G401 (cell line): ENCODE measurements around the gene CKM. TPM values are rescaled to one million over a fixed set of nuclear protein-coding genes. Genes with fewer than 3 reads are reported as not detected.
"Not testable (repeated sequence)": the region's sequence is repeated elsewhere in the genome, so short reads cannot be mapped to it uniquely, and the experiment has no call there.

Experiments
- DNase-seq: peaks from one replicate; pipeline ENCODE4 v3.0.0-alpha.2; 2015; ENCODE audit warnings: low spot score
- in situ Hi-C: cut with HindIII; loops from 2 replicates; pipeline ENCODE4 v1.10.0; 2016; ENCODE audit warnings: low sequenced_read_pairs, mixed read lengths
- total RNA-seq: library from RNA; depleted of rRNA; stranded (reverse); fragments of >200 nt; shearing (Covaris generic); gene quantifications from 2 replicates; pipeline ENCODE4 v1.2.3, GENCODE V29; 2014

CKM gene
- total RNA-seq, 1 experiment from 2014 or later, result 8.1 TPM

DNA sequence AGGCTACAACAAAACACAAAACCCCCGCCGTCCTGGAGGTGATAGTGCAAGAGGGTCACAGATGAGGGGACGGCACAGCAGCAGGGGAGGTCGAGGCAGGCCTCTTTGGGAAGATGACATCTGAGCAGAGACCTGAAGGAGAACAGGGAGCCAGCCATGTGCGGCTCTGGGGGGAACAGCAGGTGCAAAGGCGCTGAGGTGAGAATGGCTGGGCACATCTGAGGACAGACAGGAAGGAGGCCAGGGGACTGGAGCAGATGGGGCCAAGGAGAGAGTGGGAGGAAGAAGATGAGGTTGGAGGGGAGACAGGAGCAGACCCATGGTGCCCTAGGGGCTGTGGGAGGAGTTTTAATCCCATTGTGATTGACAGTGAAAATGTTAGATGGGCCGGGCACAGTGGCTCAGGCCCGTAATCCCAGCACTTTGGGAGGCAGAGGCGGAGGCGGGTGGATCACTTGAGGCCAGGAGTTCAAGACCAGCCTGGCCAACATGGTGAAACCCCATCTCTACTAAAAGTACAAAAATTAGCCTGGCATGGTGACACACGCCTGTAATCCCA lies 1.8 kb upstream of the CKM start:
- no peak for DNase-seq
- in situ Hi-C loops, result no loop called here

DNA sequence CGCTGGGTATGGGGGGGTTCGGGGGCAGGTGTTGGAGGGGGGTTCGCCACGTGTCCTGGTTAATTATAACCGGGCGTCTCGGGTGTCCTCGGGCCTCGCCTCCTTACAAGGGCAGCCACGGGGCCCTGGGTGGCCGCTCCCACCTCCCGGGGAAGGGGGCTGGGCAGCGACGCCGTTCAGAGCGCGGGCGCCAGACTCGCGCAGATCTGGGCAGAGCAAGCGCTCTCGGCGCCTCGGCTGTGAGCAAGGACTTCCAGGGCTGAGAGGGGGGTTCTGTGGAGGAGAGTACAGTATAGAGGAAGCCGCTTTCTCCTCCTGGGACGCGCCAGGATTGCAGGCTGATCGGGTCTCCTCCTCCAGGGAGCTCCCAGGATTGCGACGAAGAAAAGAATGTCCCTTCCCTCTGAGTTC lies 1.0 kb upstream of the CKM start:
- in situ Hi-C loops, result no loop called here
- no peak for DNase-seq

DNA sequence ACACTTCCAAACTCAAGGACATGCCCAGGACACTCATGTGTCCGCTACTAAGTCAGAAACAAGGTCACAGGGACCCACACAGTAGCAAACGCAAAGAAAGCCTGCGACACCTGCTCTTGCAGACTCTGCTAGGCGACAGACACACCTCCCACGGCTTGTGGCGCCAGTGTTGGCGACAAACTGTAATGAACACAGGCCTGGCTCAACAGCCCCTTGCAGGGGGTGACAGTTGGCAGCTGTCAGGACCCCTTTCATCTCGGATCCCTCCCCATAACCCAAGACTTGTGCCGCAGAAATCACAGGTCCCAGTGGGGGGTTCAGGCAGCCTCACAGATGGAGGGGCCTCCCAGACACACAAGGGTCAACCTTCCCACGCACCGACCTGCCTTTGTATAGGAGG lies 364 bp downstream of the CKM start:
- in situ Hi-C loops, result no loop called here
- DNase-seq, result no peak

DNA sequence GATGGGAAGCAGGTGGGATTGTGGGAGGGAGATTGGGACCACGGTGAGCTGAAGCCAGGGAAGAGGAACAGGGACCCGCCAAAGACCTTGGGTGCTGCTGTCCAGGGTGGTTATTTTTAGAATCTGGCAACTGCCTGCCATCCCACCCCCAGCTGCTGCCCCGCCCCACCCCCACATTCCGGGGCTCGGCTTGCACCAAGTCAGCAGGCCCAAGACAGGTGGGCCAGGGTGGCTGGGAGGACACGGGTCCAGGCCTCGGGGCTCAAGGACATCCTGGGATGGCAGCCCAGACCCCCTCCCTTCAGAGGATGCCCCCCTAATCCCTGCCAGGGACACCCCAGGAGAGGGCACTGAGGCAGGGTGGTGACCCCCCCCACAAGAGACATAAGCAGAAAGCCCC lies 827 bp downstream of the CKM start:
- DNase-seq, result no peak
- in situ Hi-C loops, result no loop called here

DNA sequence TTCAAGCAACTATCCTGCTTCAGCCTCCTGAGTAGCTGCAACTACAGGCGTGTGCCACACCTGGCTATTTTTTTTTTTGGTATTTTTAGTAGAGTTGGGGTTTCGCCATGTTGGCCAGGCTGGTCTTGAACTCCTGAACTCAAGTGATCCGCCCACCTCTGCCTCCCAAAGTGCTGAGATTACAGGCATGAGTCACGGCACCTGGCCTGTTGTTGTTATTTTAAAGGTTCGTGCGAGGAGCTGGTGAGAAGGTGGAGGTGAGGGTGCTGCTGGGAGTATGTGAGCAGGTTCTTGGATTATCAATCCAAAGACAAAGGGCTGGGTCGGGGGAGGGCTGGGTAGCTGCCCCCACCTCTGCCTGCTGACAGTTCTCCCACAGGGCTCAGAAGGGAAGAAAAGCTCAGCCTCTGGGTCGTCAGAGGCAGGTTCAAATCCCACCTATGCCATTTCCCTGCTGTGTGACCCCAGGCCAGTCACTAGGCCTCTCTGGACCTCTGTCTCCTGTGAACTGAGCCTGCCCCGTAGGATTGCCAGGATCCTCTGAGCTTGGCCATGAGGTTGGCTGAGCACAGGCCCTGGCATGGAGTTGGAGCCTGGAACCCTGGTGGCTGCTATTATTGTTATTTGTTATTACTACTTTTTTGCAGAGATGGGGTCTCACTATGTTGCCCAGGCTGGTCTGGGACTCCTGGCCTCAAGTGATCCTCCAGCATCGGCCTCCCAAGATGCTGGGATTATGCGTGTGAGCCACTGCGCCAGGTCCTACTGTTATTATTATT lies 1.5 kb downstream of the CKM start:
- in situ Hi-C loops, result no loop called here
- no peak for DNase-seq

DNA sequence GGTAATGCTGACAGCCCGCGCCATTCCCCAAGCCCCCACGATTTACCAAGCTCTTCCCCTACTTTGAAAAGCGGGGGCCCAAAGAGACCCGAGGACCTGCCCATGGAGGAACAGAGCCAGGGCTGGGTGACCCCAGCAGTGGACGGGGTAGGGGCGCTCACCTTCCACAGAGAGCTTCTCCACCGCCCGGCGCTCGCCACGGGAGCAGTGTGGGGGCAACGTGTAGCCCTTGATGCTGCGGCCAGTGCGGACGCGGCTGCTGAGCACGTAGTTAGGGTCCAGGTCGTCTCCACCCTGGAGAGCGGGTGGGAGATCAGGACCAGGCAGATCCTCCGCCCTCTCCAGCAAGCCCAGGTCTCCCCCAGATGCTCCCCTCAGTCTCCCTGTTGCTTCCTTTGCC lies 7.4 kb downstream of the CKM start:
- in situ Hi-C loops, result no loop called here
- DNase-seq, result no peak

DNA sequence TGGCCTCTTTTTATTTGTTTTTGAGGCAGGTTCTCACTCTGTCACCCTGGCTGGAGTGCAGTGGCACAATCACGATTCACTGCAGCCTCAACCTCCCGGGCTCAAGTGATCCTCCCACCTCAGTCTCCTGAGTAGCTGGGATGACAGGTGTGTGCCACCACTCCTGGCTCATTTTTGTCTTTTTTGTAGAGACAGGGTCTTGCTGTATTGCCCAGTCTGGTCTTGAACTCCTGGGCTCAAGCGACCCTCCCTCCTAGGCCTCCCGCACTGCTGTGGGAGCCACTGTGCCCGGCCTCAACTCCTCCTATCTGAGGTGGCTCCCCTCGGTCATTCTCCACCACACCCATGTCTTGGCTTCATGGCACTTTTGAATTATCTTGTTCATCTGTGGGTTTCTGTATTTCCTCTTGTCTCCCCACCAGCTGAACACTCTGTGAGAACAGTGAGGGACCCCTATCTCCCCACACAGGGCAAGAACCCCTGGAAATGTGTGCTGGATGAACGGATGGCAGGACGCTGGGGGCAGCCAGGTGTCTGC lies 7.9 kb downstream of the CKM start:
- no peak for DNase-seq
- in situ Hi-C loops, result no loop called here

DNA sequence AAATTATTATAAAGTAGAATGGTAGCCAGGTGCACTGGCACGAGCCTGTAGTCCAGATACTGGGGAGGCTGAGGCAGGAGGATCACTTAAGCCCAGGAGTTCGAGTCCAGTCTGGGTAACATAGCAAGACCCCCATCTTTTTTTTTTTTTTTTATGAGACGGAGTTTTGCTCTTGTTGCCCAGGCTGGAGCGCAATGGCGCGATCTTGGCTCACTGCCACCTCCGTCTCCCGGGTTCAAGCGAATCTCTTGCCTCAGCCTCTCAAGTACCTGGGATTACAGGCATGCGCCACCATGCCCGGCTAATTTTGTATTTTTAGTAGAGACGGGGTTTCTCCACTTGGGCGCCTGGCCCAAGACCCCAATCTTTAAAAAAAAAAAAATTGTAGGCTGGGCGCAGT lies 10.4 kb downstream of the CKM start:
- DNase-seq, in situ Hi-C loops: not testable (repeated sequence)

DNA sequence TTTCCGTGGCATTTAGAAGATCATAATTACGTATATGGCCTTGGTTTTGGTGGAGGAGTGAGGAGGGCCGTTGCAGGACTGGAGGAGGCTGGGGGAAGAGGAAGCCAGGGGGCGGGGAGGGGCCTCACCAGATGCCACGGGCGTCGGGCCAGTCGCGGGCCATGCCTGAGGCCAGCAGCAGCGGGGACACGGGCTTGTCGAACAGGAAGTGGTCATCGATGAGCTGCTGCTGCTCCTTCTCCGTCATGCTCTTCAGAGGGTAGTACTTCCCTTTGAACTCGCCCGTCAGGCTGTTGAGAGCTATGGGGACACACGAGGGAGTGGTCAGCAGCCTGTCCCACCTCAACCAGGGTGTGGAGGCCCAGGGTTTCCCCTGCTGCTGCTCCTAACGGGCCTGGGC lies 11.1 kb downstream of the CKM start:
- in situ Hi-C loops, result no loop called here

DNA sequence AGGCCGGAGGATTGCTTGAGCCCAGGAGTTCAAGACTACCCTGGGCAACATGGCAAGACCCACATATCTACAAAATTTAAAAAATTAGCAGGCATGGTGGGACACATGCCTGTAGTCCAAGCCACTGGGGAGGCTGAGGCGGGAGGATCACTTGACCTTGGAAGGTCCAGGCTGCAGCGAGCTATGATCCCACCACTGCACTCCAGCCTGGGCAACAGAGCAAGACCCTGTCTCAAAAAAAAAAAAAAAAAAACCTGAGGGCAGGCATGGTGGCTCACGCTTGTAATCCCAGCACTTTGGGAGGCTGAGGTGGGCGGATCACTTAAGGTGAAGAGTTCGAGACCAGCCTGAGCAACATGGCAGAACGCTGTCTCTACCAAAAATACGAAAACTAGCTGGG lies 13.4 kb downstream of the CKM start:
- not testable (repeated sequence) for DNase-seq
- in situ Hi-C loops, result loop anchor here (5.0 kb wide), 1 partner anchor 77 kb away; no protein-coding TSS in a partner anchor

More for the DNA sequence above, 11.1 kb downstream of the CKM start:
- no peak for DNase-seq

DNA sequence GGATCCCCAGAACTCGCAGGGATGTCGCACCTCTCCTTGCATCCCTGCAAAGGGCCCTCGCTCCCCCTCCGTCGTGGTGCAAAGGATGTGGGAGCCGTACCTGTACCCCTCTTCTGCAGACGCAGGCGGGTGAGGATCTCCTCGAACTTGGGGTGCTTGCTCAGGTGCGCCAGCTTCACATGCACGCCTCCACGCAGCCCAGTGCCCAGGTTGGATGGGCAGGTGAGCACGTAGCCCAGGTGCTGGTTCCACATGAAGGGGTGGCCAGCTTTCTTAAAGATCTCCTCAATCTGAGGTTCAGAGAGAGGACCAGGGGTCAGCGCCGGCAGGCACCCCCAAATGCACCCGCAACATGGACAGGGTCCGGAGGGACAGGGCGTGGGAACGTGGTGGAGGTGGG lies 15.3 kb downstream of the CKM start:
- DNase-seq, result no peak
- in situ Hi-C loops, result loop anchor here (5.0 kb wide), 1 partner anchor 75 kb away; no protein-coding TSS in a partner anchor

DNA sequence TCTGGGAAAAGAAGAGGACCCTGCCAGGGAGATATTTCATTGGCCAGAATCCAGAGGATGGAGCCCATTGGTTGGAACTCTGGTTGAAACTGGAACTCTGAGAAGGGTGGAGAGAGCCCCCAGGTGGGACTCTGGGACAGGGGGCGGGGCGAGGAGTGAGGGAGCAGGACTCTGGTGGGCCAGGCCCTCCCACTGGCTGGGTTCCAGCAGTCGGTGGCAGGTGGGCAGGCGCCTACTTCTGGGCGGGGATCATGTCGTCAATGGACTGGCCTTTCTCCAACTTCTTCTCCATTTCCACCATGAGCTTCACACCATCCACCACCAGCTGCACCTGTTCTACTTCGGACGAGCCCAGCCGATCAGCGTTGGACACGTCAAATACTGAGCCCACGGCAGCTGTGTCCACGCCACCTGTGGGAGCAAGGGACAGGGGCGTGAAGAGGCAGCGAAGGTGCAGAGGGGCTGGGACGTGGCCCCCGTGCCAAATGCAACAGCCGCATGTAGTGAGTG lies 16.1 kb downstream of the CKM start:
- in situ Hi-C loops, result loop anchor here (5.0 kb wide), 1 partner anchor 74 kb away; no protein-coding TSS in a partner anchor

DNA sequence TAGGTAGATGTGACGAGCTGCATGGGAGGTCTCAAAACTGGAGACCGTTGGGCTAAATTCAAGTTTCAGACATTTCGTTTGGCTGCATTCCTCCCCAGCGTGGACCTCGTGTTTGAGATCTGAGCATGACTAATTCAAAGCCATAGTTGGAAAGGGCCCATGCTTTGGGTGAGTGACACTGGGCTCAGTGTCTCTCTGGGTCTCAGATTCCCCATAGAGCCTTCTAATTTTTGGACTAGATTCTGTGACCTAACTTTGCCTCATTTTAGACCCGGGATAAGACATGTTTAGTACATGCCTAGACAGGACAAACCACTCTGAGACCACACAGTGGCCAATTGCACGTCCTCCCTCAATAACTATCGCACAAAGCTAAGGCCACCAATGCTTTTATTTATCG lies 16.6 kb downstream of the CKM start:
- in situ Hi-C loops, result loop anchor here (5.0 kb wide), 1 partner anchor 74 kb away; no protein-coding TSS in a partner anchor
- DNase-seq, result no peak

More for the DNA sequence above, 16.1 kb downstream of the CKM start:
- DNase-seq, result no peak

DNA sequence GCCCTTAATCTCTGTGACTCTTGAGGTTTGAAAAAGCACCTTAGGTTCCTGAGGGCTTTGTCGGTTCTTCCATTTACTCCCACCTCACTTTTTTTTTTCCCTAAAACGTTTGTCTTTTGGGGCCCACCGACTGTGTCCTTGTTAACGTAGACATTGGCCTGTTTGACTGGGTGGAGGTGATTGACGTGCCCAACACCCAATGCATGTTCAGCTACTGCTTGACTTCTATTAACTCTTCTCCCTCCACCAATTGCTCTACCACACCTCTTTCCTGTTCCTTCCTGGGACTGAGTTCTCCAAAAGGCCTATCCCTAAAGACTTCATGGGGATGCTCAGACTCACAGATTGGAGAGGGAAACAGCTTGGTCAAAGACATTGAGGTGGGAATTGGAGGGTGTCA lies 17.3 kb downstream of the CKM start:
- peak; percentile 21 for DNase-seq
- in situ Hi-C loops, result loop anchor here (5.0 kb wide), 1 partner anchor 73 kb away; no protein-coding TSS in a partner anchor

DNA sequence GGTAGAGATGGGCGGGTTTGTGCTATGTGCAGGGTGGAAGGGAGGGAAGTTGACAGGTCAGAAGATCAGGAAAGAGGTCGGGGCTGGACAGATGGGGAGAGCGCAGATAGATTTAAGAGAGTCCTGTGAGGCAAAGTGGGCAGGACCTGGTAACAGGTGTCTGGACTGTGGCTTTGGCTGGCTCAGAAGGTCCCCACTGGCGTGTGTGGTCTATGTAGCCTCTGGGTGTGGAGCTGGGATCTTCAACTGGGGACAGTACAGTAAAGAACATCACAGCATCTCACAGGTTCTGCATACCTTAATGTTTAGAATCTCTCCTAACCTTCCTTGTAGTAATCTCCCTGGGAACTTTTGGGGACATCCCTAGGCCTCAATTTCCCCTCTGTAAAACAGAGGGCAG lies 17.7 kb downstream of the CKM start:
- in situ Hi-C loops, result loop anchor here (5.0 kb wide), 1 partner anchor 73 kb away; no protein-coding TSS in a partner anchor

DNA sequence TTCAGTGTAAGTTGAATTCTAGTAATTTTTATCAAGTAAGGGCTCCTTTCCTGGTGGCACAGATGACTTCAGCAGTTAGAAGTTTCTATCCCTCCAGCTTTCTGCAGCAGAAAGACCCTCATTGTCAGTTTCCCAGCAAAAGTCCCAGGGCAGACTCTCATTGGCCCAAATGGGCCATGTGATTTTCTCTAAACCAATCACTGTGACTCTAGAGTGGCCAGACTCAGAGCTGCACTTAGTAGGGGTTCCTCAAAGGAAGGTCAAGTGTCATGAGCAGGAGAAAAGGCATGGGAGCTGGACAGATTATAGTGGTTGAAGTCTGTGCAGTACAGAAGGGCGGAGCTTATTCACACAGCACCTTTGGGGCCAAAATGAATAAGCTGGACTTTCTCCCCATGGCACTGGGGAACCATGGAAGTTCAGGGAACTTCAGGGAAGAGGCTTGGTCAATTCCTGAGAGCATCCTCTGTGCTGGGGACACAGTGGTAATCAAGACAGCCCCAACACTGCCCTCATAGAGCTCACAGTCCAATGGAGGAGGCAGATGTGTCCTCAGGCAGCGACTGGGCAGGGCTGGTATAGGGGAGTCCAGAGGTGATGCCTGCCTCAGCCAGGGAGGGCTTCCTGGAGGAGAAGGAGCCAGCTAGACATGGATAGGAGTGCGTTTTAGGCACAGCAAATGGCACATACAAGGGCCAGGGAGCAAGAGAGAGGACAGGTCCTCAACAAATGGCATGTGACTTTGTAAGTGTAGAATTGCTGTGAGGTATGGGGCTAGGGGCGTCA lies 18.3 kb downstream of the CKM start:
- DNase-seq, result no peak
- in situ Hi-C loops, result no loop called here

More for the DNA sequence above, 17.7 kb downstream of the CKM start:
- DNase-seq, result no peak

DNA sequence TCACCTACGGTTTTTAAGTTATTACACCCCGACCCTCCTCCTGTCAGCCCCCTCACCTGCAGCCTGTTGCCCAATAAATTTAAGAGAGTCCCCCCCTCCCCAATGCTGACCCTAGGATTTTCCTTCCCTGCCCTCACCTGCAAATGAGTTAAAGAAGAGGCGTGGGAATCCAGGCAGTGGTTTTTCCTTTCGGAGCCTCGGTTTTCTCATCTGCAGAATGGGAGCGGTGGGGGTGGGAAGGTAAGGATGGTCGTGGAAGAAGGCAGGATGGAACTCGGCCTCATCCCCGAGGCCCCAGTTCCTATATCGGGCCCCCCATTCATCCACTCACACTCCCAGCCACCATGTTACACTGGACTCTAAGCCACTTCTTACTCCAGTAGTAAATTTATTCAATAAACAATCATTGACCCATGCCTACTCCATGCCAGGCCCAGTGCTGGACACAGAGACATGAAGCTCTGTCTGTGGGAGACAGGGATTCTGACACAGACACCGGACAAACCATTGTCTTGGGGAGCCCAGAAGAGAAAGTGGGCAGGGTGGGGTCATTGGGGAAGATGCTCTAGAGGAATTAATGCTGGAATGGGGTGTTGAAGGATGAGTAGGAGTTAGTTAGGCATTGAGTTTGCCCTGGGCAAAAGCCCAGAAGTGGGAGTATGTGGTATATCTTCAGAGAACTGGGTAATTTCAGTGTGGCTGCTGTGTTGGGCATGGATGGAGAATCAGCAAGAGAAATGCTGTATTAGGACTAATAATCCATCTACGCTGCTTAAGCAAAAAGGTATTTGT lies 19.2 kb downstream of the CKM start:
- no peak for DNase-seq
- in situ Hi-C loops, result no loop called here

DNA sequence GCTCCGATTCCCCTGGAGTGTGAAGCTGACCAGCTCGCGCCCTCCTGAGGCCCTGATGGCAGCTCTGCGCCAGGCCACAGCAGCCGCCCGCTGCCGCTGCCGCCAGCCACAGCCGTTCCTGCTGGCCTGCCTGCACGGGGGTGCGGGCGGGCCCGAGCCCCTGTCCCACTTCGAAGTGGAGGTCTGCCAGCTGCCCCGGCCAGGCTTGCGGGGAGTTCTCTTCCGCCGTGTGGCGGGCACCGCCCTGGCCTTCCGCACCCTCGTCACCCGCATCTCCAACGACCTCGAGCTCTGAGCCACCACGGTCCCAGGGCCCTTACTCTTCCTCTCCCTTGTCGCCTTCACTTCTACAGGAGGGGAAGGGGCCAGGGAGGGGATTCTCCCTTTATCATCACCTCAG lies 20.3 kb downstream of the CKM start:
- no peak for DNase-seq
- in situ Hi-C loops, result no loop called here

DNA sequence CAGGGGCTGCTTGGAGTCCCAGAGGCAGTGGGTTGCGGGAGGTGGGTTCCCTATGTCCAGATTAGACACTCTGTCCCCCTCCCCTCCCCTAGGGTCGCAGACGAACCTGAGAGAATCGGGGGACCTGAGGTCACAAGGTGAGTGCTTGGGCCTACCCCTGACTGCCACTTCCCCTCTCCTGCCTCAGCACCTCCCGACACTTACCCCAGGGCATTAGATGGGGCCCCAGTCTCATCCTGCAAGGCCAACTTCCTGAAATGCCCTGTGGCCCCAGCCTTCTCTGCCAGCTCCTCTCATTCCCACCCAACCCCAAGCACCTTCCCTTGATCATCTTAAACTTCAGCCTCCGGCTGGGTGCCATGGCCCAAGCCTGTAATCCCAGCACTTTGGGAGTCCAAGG lies 23.0 kb downstream of the CKM start:
- DNase-seq, result no peak
- in situ Hi-C loops, result no loop called here
